Heart left ventricle (tissue), 13 donors: ENCODE data around the gene CD164L2.

Experiments used
- POLR2A ChIP-seq, 2 donors: fragments of 450-650 bp; IDR thresholded peaks; one replicate each; pipeline ENCODE4 v1.6.1; 2017; ENCODE audit warnings: antibody characterized with exemption in 2 of 2, mild to moderate bottlenecking in 2 of 2, moderate library complexity in 2 of 2
- TF ChIP-seq, protein P1 (sequence below), 12 donors: fragments of 200-600 bp; sonication (generic) in 4 of 12; IDR thresholded peaks; one replicate each; pipeline versions ENCODE4 v1.5.0 to v1.8.0; 2018 to 2022; ENCODE audit warnings: antibody characterized with exemption in 12 of 12, mild to moderate bottlenecking in 5 of 12
- donor health status: ischemic (EF 13 %, LVEDD 7.1; RV severe dilation, severe dysfunction).
- donor health status: DM: no; HTN: yes; CAD: no.
- donor health status: DM: no; HTN: no; CAD: no.
- donor health status: ischemic (EF 25% LVEDD 6.9; RV normal size, moderate dysfunction).
- donor health status: ischemic (EF 25% LVEDD 5.7; RV mildly dilated, moderate dysfunction).
- donor health status: ischemic (EF 35%, LVEDD 5.7; RV mildly dilated, moderate dysfunction).
- donor health status: nonischemic (EF 11% LVEDD 7.7; RV severe dilation, severe dysfunction).
- donor health status: DM: yes; HTN: yes; CAD: no.
- donor health status: PGD.
- donor health status: ischemic (EF 29% LVEDD 5.4; RV normal size, mild dysfunction).
- donor health status: nonischemic (EF 23%, LVEDD 6.1; RV moderate dilation, normal function).

DNA sequence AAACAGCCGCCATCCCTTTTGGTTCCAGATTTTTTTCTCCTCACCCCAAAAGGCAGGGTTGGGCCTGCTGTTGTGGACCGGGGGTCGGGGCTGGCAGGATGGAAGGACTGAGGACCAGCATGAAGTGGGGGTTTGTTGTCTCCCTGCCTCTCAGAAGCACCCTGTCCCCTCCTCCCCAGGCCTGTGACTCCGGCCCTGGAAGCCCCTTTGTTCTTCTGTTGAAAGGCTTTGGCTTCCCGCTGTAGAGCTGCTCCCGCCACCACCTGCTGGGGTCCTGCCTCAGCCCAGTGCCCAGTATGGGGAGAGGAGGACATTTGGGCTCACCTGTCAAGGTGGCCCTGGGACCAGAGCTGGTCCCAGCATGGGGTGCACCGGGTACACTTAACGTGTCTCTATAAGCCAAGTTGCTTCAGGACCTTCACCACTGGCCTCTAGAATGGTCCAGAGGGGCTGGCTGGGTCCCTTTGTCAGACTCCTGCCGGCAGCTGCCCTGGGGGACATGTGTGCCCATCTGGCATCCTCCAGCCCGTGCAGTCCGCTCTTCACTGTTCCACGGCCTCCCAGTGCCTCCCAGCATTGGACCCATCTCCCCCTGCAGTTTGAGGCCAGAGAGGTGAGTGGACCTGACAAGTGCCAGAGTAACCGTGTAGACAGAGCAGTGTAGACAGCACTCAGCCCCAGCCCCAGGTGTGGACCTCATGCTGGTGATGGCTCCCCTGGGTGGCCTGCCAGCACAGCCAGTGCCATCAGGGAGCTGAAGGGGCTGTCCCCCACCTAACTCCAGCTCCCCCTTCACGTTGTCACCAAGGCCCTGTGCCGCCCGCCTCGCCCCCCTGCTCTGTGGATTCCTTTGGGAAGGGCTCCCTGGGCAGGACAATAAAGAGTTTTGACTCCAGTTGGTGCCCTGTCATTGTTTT, 47.4 kb downstream of the CD164L2 start:
- TF ChIP-seq, protein P1, sequence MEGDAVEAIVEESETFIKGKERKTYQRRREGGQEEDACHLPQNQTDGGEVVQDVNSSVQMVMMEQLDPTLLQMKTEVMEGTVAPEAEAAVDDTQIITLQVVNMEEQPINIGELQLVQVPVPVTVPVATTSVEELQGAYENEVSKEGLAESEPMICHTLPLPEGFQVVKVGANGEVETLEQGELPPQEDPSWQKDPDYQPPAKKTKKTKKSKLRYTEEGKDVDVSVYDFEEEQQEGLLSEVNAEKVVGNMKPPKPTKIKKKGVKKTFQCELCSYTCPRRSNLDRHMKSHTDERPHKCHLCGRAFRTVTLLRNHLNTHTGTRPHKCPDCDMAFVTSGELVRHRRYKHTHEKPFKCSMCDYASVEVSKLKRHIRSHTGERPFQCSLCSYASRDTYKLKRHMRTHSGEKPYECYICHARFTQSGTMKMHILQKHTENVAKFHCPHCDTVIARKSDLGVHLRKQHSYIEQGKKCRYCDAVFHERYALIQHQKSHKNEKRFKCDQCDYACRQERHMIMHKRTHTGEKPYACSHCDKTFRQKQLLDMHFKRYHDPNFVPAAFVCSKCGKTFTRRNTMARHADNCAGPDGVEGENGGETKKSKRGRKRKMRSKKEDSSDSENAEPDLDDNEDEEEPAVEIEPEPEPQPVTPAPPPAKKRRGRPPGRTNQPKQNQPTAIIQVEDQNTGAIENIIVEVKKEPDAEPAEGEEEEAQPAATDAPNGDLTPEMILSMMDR (IDR thresholded peaks at IDR 0.05) = no peak
- no peak for TF ChIP-seq POLR2A (IDR thresholded peaks at IDR 0.05)
